Activated CD8-positive, alpha-beta memory T cell treated with anti-CD3 and anti-CD28 coated beads, Interleukin-2, amount 10 ng/mL, durations not matched to agents 7 days and 5 days (primary cell): ENCODE results near the gene FAM184B. TPM values are rescaled to one million over a fixed set of nuclear protein-coding genes. Genes with fewer than 3 reads are reported as not detected.

Source experiments
- ATAC-seq: fragments of 150-1000 bp; cut with Tn5 transposase; one replicate; pipeline ENCODE4 v1.10.0; 2021; ENCODE audit warnings: moderate library complexity
- CTCF ChIA-PET: fragments of 350-600 bp; sonication (Branson Sonifier 250); formaldehyde crosslinking; loops from one replicate; lab custom pipeline; 2021; ENCODE audit warnings: antibody characterized with exemption; lab: Charles Lee
- DNase-seq: peaks from one replicate; pipeline ENCODE4 v3.0.0-alpha.2; 2020
- H3K27ac Mint-ChIP-seq: one replicate; pipeline ENCODE4 v1.8.0; 2021; ENCODE audit warnings: mild to moderate bottlenecking, mixed read lengths
- H3K27me3 Mint-ChIP-seq: one replicate; pipeline ENCODE4 v1.8.0; 2021; ENCODE audit warnings: mixed read lengths
- H3K36me3 Mint-ChIP-seq: one replicate; pipeline ENCODE4 v1.8.0; 2021; ENCODE audit warnings: mild to moderate bottlenecking, mixed read lengths
- H3K4me1 Mint-ChIP-seq: one replicate; pipeline ENCODE4 v1.8.0; 2021; ENCODE audit warnings: mixed read lengths
- H3K4me3 Mint-ChIP-seq: one replicate; pipeline ENCODE4 v1.8.0; 2021; ENCODE audit warnings: mild to moderate bottlenecking, moderate library complexity, mixed read lengths
- H3K9me3 Mint-ChIP-seq: one replicate; pipeline ENCODE4 v1.8.0; 2022; ENCODE audit warnings: low read depth, mixed read lengths
- total RNA-seq, 2 experiments: library from RNA; stranded (reverse); gene quantifications; one replicate each; pipeline ENCODE4 v1.2.3, GENCODE V29; 2021

Gene FAM184B
- total RNA-seq, 2 experiments from 2014 or later, result 0.02 TPM; not detected in 1

GRCh38 chr4:17650406-17650805, 131.0 kb downstream of the FAM184B start:
- Mint-ChIP-seq H3K4me1 (peaks cover 4% of the 10 kb centered on the region), H3K27ac (no peak overlapping the region), H3K4me3 (no peak overlapping the region), H3K36me3 (no peaks in the 10 kb centered on the region), H3K27me3 (peaks cover 3% of the 10 kb centered on the region), H3K9me3 (no peaks in the 10 kb centered on the region)
- CTCF ChIA-PET, result no interaction called here
- DNase-seq (no peak), ATAC-seq (no peak)

DNA sequence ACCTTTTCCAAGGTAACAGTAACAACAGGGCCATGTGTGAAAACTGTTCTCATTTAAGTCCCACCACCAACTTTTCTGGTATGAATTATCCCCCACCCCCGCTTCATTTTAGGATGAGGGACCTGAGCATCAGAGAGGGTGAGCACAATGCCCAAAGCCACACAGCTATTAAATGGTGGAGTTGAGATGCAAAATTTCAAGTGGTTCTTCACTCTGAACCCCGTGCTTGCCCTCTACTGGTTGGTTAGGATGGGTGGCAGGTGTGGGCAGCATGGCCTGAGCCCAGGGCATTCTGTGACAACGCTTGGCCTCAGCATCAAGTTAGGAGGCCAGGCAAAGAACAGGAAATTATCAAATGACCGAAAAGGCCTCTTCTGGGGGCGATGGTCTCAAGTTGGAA, 133.5 kb downstream of the FAM184B start:
- DNase-seq (no peak), ATAC-seq (no peak)
- peaks cover 4% of the 10 kb centered on the region for H3K4me1 Mint-ChIP-seq
- CTCF ChIA-PET, result no interaction called here
- no peak overlapping the region for H3K4me3 Mint-ChIP-seq
- peaks cover 3% of the 10 kb centered on the region for H3K27me3 Mint-ChIP-seq
- no peaks in the 10 kb centered on the region for H3K9me3 Mint-ChIP-seq
- H3K27ac Mint-ChIP-seq, result no peak overlapping the region
- peaks cover 1% of the 10 kb centered on the region for H3K36me3 Mint-ChIP-seq

GRCh38 chr4:17647176-17647806, 134.1 kb downstream of the FAM184B start:
- peaks cover 4% of the 10 kb centered on the region for H3K4me1 Mint-ChIP-seq
- H3K36me3 Mint-ChIP-seq, result peaks cover 1% of the 10 kb centered on the region
- no peak overlapping the region for H3K4me3 Mint-ChIP-seq
- H3K9me3 Mint-ChIP-seq, result no peaks in the 10 kb centered on the region
- H3K27me3 Mint-ChIP-seq, result peaks cover 3% of the 10 kb centered on the region
- DNase-seq, result no peak
- H3K27ac Mint-ChIP-seq, result no peak overlapping the region
- ATAC-seq, result no peak
- CTCF ChIA-PET, result no interaction called here

DNA sequence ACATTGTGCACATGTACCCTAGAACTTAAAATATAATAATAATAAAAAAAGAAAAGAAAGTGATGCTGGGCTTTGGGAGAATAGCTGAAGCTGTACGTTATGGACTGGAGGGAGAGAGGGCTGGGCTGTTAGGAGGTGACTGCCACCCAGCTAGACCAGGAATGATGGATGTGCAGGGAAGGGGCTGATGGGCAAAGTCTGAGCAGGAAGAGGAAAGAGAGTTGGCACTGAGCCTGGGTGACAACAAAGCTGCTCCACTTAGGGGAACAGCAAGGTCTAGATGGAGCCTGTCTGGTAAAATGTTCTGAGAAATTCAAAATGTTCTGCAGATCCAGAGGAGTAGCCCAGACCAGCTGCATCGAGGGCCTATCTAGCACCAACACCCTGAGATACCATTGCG, 134.7 kb downstream of the FAM184B start:
- Mint-ChIP-seq H3K4me3 (no peak overlapping the region), H3K27me3 (peaks cover 3% of the 10 kb centered on the region), H3K36me3 (peaks cover 1% of the 10 kb centered on the region), H3K9me3 (no peaks in the 10 kb centered on the region), H3K4me1 (peaks cover 2% of the 10 kb centered on the region), H3K27ac (no peak overlapping the region)
- DNase-seq, result no peak
- ATAC-seq, result no peak
- CTCF ChIA-PET, result no interaction called here

DNA sequence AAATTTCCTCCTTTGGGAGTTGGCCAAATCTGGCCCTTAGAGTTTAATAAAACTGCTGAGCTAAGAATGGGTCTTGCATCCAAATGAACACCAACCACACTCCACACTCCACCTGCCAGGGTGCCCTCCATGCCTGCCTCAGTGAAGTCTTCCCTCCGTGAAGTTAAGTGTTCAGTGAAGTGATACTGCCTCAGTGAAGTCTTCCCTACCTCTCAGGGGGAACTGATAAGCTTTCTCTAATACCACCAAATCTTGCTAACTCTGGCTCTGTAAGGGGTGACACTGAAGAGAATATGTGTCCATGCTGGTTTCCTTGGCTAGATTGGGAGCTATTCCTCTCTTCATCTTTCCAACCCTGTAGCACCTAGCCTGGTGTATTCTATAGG, 139.0 kb downstream of the FAM184B start:
- Mint-ChIP-seq H3K4me3 (no peak overlapping the region), H3K4me1 (no peaks in the 10 kb centered on the region), H3K36me3 (peaks cover 1% of the 10 kb centered on the region), H3K9me3 (no peaks in the 10 kb centered on the region), H3K27ac (no peak overlapping the region), H3K27me3 (no peaks in the 10 kb centered on the region)
- DNase-seq, result no peak
- CTCF ChIA-PET, result no interaction called here
- ATAC-seq, result no peak

DNA sequence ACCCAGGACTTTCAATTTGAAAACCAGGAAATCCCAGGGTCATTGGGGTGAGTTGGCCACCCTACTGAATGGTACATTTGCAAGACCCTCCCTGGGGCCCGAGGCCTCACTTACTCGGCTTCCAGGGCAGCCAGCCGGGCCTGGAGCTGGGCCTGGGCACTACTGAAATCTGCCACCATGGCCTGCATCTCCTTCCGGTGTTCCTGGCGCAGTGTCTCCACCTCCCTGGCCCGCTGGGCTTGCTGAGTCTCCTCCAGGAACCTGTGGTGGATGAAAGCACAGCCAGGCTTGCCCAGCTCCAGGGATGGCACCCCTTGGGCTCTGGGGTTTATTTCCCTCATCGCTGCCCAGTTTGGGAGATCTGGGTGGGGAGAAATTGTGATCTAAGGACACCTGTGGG, 142.3 kb downstream of the FAM184B start:
- CTCF ChIA-PET, result interaction anchor here (1.2 kb wide), 1 partner anchor 90 kb away, joined by 5 read pairs; no protein-coding TSS in a partner anchor
- H3K27me3 Mint-ChIP-seq, result no peaks in the 10 kb centered on the region
- no peak for ATAC-seq
- peaks cover 5% of the 10 kb centered on the region for H3K36me3 Mint-ChIP-seq
- no peak for DNase-seq
- H3K9me3 Mint-ChIP-seq, result no peaks in the 10 kb centered on the region
- H3K4me3 Mint-ChIP-seq, result no peak overlapping the region
- H3K4me1 Mint-ChIP-seq, result peaks cover 2% of the 10 kb centered on the region
- H3K27ac Mint-ChIP-seq, result no peak overlapping the region

GRCh38 chr4:17636696-17637622, 144.5 kb downstream of the FAM184B start:
- CTCF ChIA-PET, result interaction anchor here (0.6 to 2.3 kb wide), 17 partner anchors 9 to 180 kb away, joined by 3 to 24 read pairs (median 3); no protein-coding TSS in a partner anchor
- Mint-ChIP-seq H3K4me1 (peaks cover 2% of the 10 kb centered on the region), H3K36me3 (peaks cover 9% of the 10 kb centered on the region), H3K9me3 (no peaks in the 10 kb centered on the region), H3K27me3 (no peaks in the 10 kb centered on the region), H3K4me3 (no peak overlapping the region), H3K27ac (no peak overlapping the region)
- peak; percentile 79 for DNase-seq
- peak; percentile 96 for ATAC-seq

DNA sequence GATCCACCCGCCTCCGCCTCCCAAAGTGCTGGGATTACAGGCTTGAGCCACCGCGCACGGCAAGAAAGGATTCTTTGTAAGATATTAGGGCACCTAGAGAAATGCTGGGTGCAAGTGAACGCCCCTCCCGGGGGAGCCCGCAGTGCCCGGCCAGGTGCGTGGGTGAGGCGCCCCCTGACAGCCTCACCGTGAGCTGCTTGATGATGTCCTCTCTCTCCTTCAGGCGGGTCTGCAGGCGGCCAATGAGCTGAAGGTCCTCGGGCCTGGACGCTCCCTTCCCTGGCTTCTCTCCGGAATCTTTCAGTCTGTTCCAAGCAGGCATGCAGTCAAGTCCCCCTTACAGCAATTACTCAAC, 145.1 kb downstream of the FAM184B start:
- Mint-ChIP-seq H3K36me3 (peaks cover 14% of the 10 kb centered on the region), H3K4me3 (no peak overlapping the region), H3K9me3 (no peaks in the 10 kb centered on the region), H3K27ac (no peak overlapping the region), H3K4me1 (peaks cover 6% of the 10 kb centered on the region), H3K27me3 (no peaks in the 10 kb centered on the region)
- CTCF ChIA-PET, result interaction anchor here (0.6 to 2.3 kb wide), 14 partner anchors 8 to 161 kb away, joined by 3 to 24 read pairs (median 3); no protein-coding TSS in a partner anchor
- ATAC-seq (peak; percentile 20), DNase-seq (no peak)

- CTCF ChIA-PET, result interaction anchor here (1.2 to 2.3 kb wide), 4 partner anchors 13 to 162 kb away, joined by 3 to 24 read pairs (median 4); no protein-coding TSS in a partner anchor
- H3K4me3 Mint-ChIP-seq, result no peak overlapping the region
- peaks cover 21% of the 10 kb centered on the region for H3K36me3 Mint-ChIP-seq
- ATAC-seq (no peak), DNase-seq (no peak)
- H3K27ac Mint-ChIP-seq, result no peak overlapping the region
- H3K27me3 Mint-ChIP-seq, result no peaks in the 10 kb centered on the region
- H3K9me3 Mint-ChIP-seq, result no peaks in the 10 kb centered on the region
- peaks cover 8% of the 10 kb centered on the region for H3K4me1 Mint-ChIP-seq
These were observed 146.4 kb downstream of the FAM184B start for GRCh38 chr4:17635056-17635455.

DNA sequence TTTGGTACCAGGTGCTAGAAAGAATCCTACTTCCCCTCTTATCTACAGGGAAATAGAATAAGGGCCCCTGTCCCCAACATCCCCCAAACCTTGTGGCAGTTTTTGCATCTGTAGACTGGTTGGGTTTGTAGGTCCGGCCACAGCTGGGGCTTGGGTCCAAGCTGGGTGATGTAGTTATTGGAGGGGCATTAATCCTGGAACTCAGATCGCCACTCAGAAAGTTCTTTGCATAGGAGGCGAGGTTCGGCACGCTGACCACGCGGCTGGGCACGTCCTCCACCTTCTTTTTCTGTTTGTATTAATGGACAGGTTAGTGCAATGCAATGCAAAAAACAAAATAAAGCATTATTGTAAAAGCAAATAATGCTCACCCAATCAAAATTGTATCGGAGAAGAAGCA, 147.8 kb downstream of the FAM184B start:
- Mint-ChIP-seq H3K36me3 (peaks cover 29% of the 10 kb centered on the region), H3K27me3 (no peaks in the 10 kb centered on the region), H3K4me1 (peaks cover 8% of the 10 kb centered on the region), H3K27ac (no peak overlapping the region), H3K4me3 (no peak overlapping the region), H3K9me3 (no peaks in the 10 kb centered on the region)
- CTCF ChIA-PET, result interaction anchor here (2.0 to 4.3 kb wide), 2 partner anchors 19 to 84 kb away, joined by 6 to 16 read pairs; partner anchors contain the start of gene MED28
- DNase-seq (no peak), ATAC-seq (no peak)

DNA sequence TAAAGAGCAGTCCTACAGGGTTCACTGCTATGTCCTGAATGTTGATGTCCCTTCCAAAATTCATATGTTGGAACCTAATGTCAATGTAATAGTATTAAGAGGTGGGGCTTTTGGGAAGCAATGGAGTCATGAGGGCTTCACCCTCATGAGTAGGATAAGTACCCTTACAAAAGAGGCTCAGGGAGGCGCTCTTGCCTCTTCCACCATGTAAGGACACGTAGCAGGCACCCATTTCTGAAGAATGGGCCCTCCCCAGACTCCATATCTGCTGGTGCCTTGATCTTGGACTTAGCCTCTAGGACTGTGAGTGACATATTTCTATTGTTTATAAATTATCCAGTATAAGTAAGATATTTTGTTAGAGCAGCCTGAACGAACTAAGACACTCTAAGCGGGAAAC, 151.2 kb downstream of the FAM184B start:
- DNase-seq (no peak), ATAC-seq (no peak)
- Mint-ChIP-seq H3K4me1 (peaks cover 6% of the 10 kb centered on the region), H3K27me3 (no peaks in the 10 kb centered on the region), H3K9me3 (no peaks in the 10 kb centered on the region), H3K36me3 (peaks cover 51% of the 10 kb centered on the region), H3K27ac (no peak overlapping the region), H3K4me3 (no peak overlapping the region)
- CTCF ChIA-PET, result interaction anchor here (4.3 kb wide), 1 partner anchor 81 kb away, joined by 16 read pairs; no protein-coding TSS in a partner anchor

GRCh38 chr4:17624821-17625220, 156.6 kb downstream of the FAM184B start:
- no peak overlapping the region for H3K27ac Mint-ChIP-seq
- H3K4me3 Mint-ChIP-seq, result no peak overlapping the region
- peaks cover 63% of the 10 kb centered on the region for H3K36me3 Mint-ChIP-seq
- ATAC-seq (no peak), DNase-seq (no peak)
- no peaks in the 10 kb centered on the region for H3K9me3 Mint-ChIP-seq
- CTCF ChIA-PET, result interaction anchor here (0.8 kb wide), 1 partner anchor 11 kb away, joined by 3 read pairs; no protein-coding TSS in a partner anchor
- H3K27me3 Mint-ChIP-seq, result no peaks in the 10 kb centered on the region
- peaks cover 3% of the 10 kb centered on the region for H3K4me1 Mint-ChIP-seq

DNA sequence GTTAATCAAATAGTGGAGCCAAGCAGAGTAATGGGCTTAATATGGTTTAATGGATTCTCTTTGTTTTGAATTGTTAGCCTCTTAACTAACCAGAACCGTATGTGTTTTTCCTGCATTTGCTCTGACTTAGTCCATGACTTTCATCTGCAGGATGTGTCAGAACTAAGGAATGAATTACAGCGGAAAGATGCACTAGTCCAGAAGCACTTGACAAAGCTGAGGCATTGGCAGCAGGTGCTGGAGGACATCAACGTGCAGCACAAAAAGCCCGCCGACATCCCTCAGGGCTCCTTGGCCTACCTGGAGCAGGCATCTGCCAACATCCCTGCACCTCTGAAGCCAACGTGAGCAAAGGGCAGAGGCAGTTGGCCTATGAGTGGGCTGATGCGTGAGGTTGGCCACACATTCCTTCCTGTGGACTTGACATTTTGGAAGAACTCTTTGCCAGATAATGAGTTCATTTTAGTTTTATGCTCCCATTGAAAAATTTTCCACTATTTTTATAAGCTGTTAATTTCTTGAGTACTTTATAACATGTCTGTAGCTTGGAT, 157.9 kb downstream of the FAM184B start:
- Mint-ChIP-seq H3K4me3 (no peak overlapping the region), H3K27ac (no peak overlapping the region), H3K4me1 (peaks cover 14% of the 10 kb centered on the region), H3K27me3 (no peaks in the 10 kb centered on the region), H3K36me3 (peaks cover 63% of the 10 kb centered on the region), H3K9me3 (no peaks in the 10 kb centered on the region)
- no peak for DNase-seq
- ATAC-seq, result no peak
- CTCF ChIA-PET, result no interaction called here
